GM23248 (cell line): Measurements from ENCODE around the gene CUEDC2. TPM values are rescaled to one million over a fixed set of nuclear protein-coding genes. Genes with fewer than 3 reads are reported as not detected.
A peak's percentile ranks its signal among the peaks of the same experiment; 100 is the strongest.

Experiments
- DNase-seq: peaks from one replicate; pipeline ENCODE4 v3.0.0-alpha.2; 2015
- H2AFZ ChIP-seq: fragments of 200-600 bp; sonication (generic); 2 replicates; pipeline ENCODE4 v1.6.1; 2016; ENCODE audit warnings: antibody characterized with exemption
- H3F3A ChIP-seq: fragments of 200-600 bp; sonication (generic); 2 replicates; pipeline ENCODE4 v1.6.1; 2016; ENCODE audit warnings: mild to moderate bottlenecking, antibody characterized with exemption, mixed run types; ENCODE audit not compliant: insufficient read depth
- H3K27ac ChIP-seq: fragments of 200-600 bp; sonication (generic); 2 replicates; pipeline ENCODE4 v1.5.1; 2016; ENCODE audit warnings: mild to moderate bottlenecking
- H3K27me3 ChIP-seq: fragments of 200-600 bp; sonication (generic); replicated peaks from 2 replicates; pipeline ENCODE4 v1.6.1; 2016; ENCODE audit warnings: mild to moderate bottlenecking; ENCODE audit not compliant: insufficient read depth
- H3K36me3 ChIP-seq: fragments of 200-600 bp; sonication (generic); 2 replicates; pipeline ENCODE4 v1.6.1; 2016; ENCODE audit warnings: low read depth, mild to moderate bottlenecking
- H3K4me1 ChIP-seq: fragments of 200-600 bp; sonication (generic); 2 replicates; pipeline ENCODE4 v1.6.1; 2016; ENCODE audit warnings: mild to moderate bottlenecking; ENCODE audit not compliant: insufficient read depth
- H3K4me2 ChIP-seq: fragments of 200-600 bp; sonication (generic); one replicate; pipeline ENCODE4 v1.6.1; 2016; ENCODE audit warnings: mild to moderate bottlenecking; ENCODE audit not compliant: unreplicated experiment
- H3K4me3 ChIP-seq: fragments of 200-600 bp; sonication (generic); 2 replicates; pipeline ENCODE4 v1.5.1; 2016; ENCODE audit warnings: mild to moderate bottlenecking
- H3K79me2 ChIP-seq: fragments of 200-600 bp; sonication (generic); 2 replicates; pipeline ENCODE4 v1.6.1; 2016; ENCODE audit warnings: mild to moderate bottlenecking; ENCODE audit not compliant: insufficient read depth
- H3K9ac ChIP-seq: fragments of 200-600 bp; sonication (generic); 2 replicates; pipeline ENCODE4 v1.6.1; 2016; ENCODE audit warnings: mild to moderate bottlenecking
- H3K9me2 ChIP-seq: fragments of 200-600 bp; sonication (generic); 2 replicates; pipeline ENCODE4 v1.6.1; 2016; ENCODE audit warnings: mixed run types, mild to moderate bottlenecking, moderate library complexity; ENCODE audit not compliant: insufficient read depth
- H3K9me3 ChIP-seq: fragments of 200-600 bp; sonication (generic); one replicate; pipeline ENCODE4 v1.6.1; 2017; ENCODE audit warnings: low read depth
- H4K20me1 ChIP-seq: fragments of 200-600 bp; sonication (generic); 2 replicates; pipeline ENCODE4 v1.6.0; 2016; ENCODE audit not compliant: insufficient read depth
- EZH2 ChIP-seq: fragments of 200-600 bp; sonication (generic); IDR thresholded peaks from 2 replicates; pipeline ENCODE4 v1.6.1; 2018; ENCODE audit warnings: antibody characterized with exemption, mild to moderate bottlenecking; ENCODE audit not compliant: insufficient read depth, poor library complexity, severe bottlenecking
- EZH2phosphoT487 ChIP-seq: fragments of 200-600 bp; sonication (generic); IDR thresholded peaks from 2 replicates; pipeline ENCODE4 v1.6.1; 2018; ENCODE audit warnings: antibody characterized with exemption, moderate library complexity, mild to moderate bottlenecking, low read depth; ENCODE audit not compliant: insufficient read depth
- WGBS, 2 experiments: methylation state at CpG; one replicate each; pipeline ENCODE4 v1.1.6; 2015 to 2017; ENCODE audit warnings: low lambda C conversion rate in 2 of 2, low coverage in 1 of 2; ENCODE audit errors: missing lambda C conversion rate in 2 of 2; 5-methylcytosine and 5-hydroxymethylcytosine counted together
- in situ Hi-C: fragments of 300-500 bp; cut with MboI; formaldehyde crosslinking; loops from 2 replicates; pipeline ENCODE4 v1.15.0; 2020
- polyA plus RNA-seq: library from polyadenylated mRNA; unstranded; fragments of >200 nt; fragmentation: Nextera tagmentation; extraction: Ambion mirVana; gene quantifications from 2 replicates; pipeline ENCODE4 v1.2.1, GENCODE V29; 2016
- total RNA-seq: library from RNA; depleted of rRNA; stranded (reverse); fragments of >200 nt; shearing (Covaris generic); gene quantifications from 2 replicates; pipeline ENCODE4 v1.2.3, GENCODE V29; 2014

Gene CUEDC2
- total and polyA plus RNA-seq, 2 experiments from 2014 or later, result 54.1 to 87.6 TPM

DNA sequence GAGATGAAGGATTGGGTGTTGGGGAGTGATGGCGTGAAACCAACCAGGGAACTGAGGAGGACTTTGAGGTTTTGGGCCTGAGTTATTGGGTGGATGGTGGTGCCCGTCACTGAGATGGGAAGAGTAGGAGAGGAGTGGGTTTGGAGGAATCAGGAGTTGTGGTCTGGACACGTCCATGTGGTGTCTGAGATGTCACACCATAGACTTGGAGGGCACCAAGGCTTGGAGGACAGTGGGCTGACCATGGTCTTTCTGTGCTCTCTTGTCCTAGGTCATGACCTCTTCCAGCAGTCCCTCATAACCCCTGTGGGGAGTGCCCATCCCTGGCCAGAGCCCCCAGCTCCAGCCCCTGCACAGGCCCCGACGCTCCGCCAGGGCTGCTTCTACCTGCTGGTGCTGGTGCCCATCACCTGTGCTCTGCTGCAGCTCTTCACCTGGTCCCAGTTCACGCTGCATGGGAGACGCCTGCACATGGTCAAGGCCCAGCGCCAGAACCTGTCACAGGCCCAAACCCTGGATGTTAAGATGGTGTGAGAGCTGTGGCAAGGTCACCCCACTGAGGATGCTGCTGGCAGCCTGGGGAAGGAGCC is 43.2 kb upstream of the CUEDC2 start:
- Histone ChIP-seq H3K4me1 (no peaks in the 10 kb centered on the region), H4K20me1 (no peaks in the 10 kb centered on the region), H3K9ac (no peak overlapping the region), H3K9me2 (no peaks in the 10 kb centered on the region), H3K27me3 (no peaks in the 10 kb centered on the region), H3K27ac (no peak overlapping the region), H3K36me3 (no peaks in the 10 kb centered on the region; the same call in 1 of the 2 replicates), H3K4me3 (no peak overlapping the region), H3F3A (0 out of 2 replicates have a peak, but pooled peaks cover 5% of the 10 kb centered on the region), H3K4me2 (no peak overlapping the region), H2AFZ (no peak overlapping the region), H3K9me3 (no peaks in the 10 kb centered on the region), H3K79me2 (no peaks in the 10 kb centered on the region)
- in situ Hi-C loops, result no loop called here
- no peak for DNase-seq
- TF ChIP-seq EZH2, result no peak
- TF ChIP-seq EZH2phosphoT487, result no peak
- 75 to 83% methylated on average over 6 to 9 of the region's 9 CpGs for WGBS, 2 experiments

DNA sequence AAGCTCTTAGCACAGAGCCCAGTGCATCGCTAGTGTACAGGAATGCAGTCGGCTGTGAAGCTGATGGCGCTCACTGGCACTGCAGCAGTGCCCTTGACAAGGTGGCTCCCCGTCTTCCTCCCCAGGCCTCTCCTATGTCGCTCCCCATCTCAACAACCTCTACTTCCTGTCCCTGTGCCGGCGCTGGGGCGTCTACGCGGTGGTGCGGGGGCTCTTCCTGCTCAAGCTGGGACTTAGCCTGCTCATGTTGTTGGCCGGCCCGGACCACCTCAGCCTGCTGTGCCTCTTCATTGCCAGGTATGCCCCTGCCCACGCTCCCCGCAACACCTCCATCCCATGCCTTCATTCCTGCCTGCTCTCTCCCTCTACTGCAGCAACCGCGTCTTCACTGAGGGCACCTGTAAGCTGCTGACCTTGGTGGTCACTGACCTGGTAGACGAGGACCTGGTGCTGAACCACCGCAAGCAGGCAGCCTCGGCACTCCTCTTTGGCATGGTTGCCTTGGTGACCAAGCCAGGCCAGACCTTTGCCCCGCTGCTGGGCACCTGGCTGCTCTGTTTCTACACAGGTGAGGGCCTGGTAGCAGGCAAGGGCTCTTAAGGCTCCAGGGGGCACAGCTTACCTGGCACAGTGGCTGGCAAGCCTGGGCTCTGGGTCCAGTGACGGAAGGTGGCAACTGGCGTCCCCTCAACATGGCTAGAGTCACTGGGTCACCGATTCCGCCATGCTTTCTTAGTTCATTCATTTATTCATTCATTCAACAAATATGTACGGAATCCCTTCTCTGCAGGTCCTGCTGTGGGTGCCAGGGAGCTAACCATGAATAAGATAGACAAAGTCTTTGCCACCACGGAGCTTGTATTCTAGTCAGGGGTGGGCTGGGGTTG is 41.3 kb upstream of the CUEDC2 start:
- in situ Hi-C loops, result no loop called here
- Histone ChIP-seq H3K9me3 (no peaks in the 10 kb centered on the region), H3F3A (no peaks in the 10 kb centered on the region), H3K9me2 (no peaks in the 10 kb centered on the region), H3K79me2 (no peaks in the 10 kb centered on the region), H3K4me1 (no peaks in the 10 kb centered on the region), H2AFZ (no peak overlapping the region), H3K27ac (no peak overlapping the region), H3K4me3 (no peak overlapping the region), H3K36me3 (no peaks in the 10 kb centered on the region), H3K9ac (no peak overlapping the region), H3K4me2 (no peak overlapping the region), H3K27me3 (no peaks in the 10 kb centered on the region), H4K20me1 (no peaks in the 10 kb centered on the region)
- WGBS, 2 experiments, result 90 to 91% methylated on average over 26 to 27 of the region's 27 CpGs
- DNase-seq, result no peak
- TF ChIP-seq EZH2phosphoT487, result no peak
- TF ChIP-seq EZH2, result no peak

- H3K9me3 ChIP-seq, result no peaks in the 10 kb centered on the region
- no peaks in the 10 kb centered on the region for H3K79me2 ChIP-seq
- no peaks in the 10 kb centered on the region for H3K27me3 ChIP-seq
- 82 to 88% methylated on average over 34 to 36 of the region's 36 CpGs for WGBS, 2 experiments
- H3K4me3 ChIP-seq, result no peak overlapping the region
- no peak overlapping the region for H2AFZ ChIP-seq
- H3K9ac ChIP-seq, result no peak overlapping the region
- H3K4me2 ChIP-seq, result no peak overlapping the region
- no peak overlapping the region for H3K27ac ChIP-seq
- no peaks in the 10 kb centered on the region for H4K20me1 ChIP-seq
- H3F3A ChIP-seq, result no peaks in the 10 kb centered on the region
- in situ Hi-C loops, result no loop called here
- H3K36me3 ChIP-seq, result no peaks in the 10 kb centered on the region
- no peaks in the 10 kb centered on the region for H3K4me1 ChIP-seq
- H3K9me2 ChIP-seq, result no peaks in the 10 kb centered on the region
- TF ChIP-seq EZH2phosphoT487 (no peak), EZH2 (no peak)
- DNase-seq, result no peak
Observed at GRCh38 chr10:102470579-102471546, 38.5 kb upstream of the CUEDC2 start.

DNA sequence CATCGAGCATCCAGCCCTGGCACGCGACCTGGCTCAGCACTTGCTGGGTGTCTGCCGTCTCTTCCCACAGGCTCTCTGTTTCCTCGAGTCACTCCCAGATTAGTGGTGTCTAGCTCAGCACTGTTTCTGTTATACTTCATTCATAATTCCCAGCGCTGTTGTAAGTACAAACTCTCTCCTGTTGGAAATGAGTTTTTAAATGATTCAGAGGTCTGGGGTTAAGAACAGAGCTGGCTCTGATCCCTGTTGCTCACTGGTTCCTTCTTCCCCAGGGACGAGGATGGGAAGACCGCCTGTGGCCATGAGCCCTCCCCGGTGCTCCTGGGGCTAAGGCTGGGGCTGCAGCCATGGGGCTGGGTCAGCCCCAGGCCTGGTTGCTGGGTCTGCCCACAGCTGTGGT is 36.3 kb upstream of the CUEDC2 start:
- WGBS, 2 experiments, result 73 to 74% methylated on average over 9 of the region's 9 CpGs
- Histone ChIP-seq H3K36me3 (no peaks in the 10 kb centered on the region), H3K4me1 (no peaks in the 10 kb centered on the region), H3K9ac (no peak overlapping the region), H4K20me1 (no peaks in the 10 kb centered on the region), H3K4me2 (no peak overlapping the region), H2AFZ (no peak overlapping the region), H3K79me2 (no peaks in the 10 kb centered on the region), H3K27me3 (no peaks in the 10 kb centered on the region), H3F3A (no peaks in the 10 kb centered on the region), H3K27ac (no peak overlapping the region), H3K9me2 (no peaks in the 10 kb centered on the region), H3K4me3 (no peak overlapping the region), H3K9me3 (no peaks in the 10 kb centered on the region)
- no peak for TF ChIP-seq EZH2
- no peak for TF ChIP-seq EZH2phosphoT487
- peak; percentile 43 for DNase-seq
- in situ Hi-C loops, result no loop called here
